K562 (cell line): ENCODE results near the gene LAMB1. TPM values are rescaled to one million over a fixed set of nuclear protein-coding genes. Genes with fewer than 3 reads are reported as not detected.

Experiments used
- BCOR ChIP-seq: fragments of 450-650 bp; IDR thresholded peaks from 2 replicates; pipeline ENCODE4 v1.6.1; 2016
- CEBPB ChIP-seq: fragments of 450-650 bp; IDR thresholded peaks from 2 replicates; pipeline ENCODE4 v1.6.1; 2016; ENCODE audit warnings: missing genetic modification characterization, missing compliant biosample characterization
- EP300 ChIP-seq: IDR thresholded peaks from 2 replicates; pipeline ENCODE4 v1.6.1; 2012; ENCODE audit warnings: low read length, improper control_type of control experiment
- ETV6 ChIP-seq, 3 experiments: fragments of 150-350 bp in 1 of 3; sonication (generic) in 1 of 3; formaldehyde crosslinking in 1 of 3; IDR thresholded peaks; 2 replicates each; pipeline versions ENCODE4 v1.6.1 to v1.8.0; 2014 to 2022; ENCODE audit warnings: borderline replicate concordance in 2 of 3, low read depth in 2 of 3, antibody characterized with exemption in 1 of 3, low read length in 1 of 3, mild to moderate bottlenecking in 1 of 3, missing genetic modification reagents in 1 of 3
- FOXJ2 ChIP-seq: fragments of 200-800 bp; sonication (Bioruptor generic); IDR thresholded peaks from 2 replicates; pipeline ENCODE4 v1.6.1; 2016; ENCODE audit warnings: missing genetic modification characterization, missing compliant biosample characterization
- GMEB1 ChIP-seq: fragments of 250-450 bp; sonication (Bioruptor Pico); IDR thresholded peaks from 2 replicates; pipeline ENCODE4 v1.4.0; 2020; ENCODE audit warnings: mild to moderate bottlenecking
- HDAC1 ChIP-seq, 2 experiments: fragments of 450-650 bp; IDR thresholded peaks; 2 replicates each; pipeline ENCODE4 v1.6.1; 2016 to 2017; ENCODE audit warnings: inconsistent platforms in 1 of 2, mild to moderate bottlenecking in 1 of 2, moderate library complexity in 1 of 2
- KAT8 ChIP-seq: fragments of 450-650 bp; IDR thresholded peaks from 2 replicates; pipeline ENCODE4 v1.6.1; 2016; ENCODE audit warnings: low read depth, mild to moderate bottlenecking
- MTA1 ChIP-seq: fragments of 450-650 bp; IDR thresholded peaks from 2 replicates; pipeline ENCODE4 v1.6.1; 2017; ENCODE audit warnings: borderline replicate concordance
- RAD21 ChIP-seq, 2 experiments: fragments of 250-450 bp in 1 of 2; fragments of 450-650 bp in 1 of 2; sonication (Bioruptor Pico) in 1 of 2; formaldehyde crosslinking in 1 of 2; IDR thresholded peaks in 1 of 2; conservative IDR thresholded peaks in 1 of 2; 2 replicates each; pipeline versions ENCODE4 v1.4.0 to v1.8.0; 2020 to 2022; ENCODE audit warnings: mild to moderate bottlenecking in 2 of 2, moderate library complexity in 1 of 2
- RBM14 ChIP-seq: fragments of 200-400 bp; formaldehyde crosslinking; IDR thresholded peaks from 2 replicates; pipeline ENCODE4 v1.6.1; 2018; ENCODE audit warnings: low read depth, mild to moderate bottlenecking, low read length, moderate library complexity, borderline replicate concordance; ENCODE audit not compliant: insufficient read depth
- RCOR1 ChIP-seq, 2 experiments: IDR thresholded peaks; 2 replicates each; pipeline ENCODE4 v1.6.1; 2012; ENCODE audit warnings: low read depth in 2 of 2, low read length in 2 of 2, borderline replicate concordance in 1 of 2, improper control_type of control experiment in 1 of 2
- SIN3A ChIP-seq, 2 experiments: fragments of 150-350 bp in 1 of 2; IDR thresholded peaks; 2 replicates each; pipeline ENCODE4 v1.6.1; 2011 to 2016; ENCODE audit warnings: borderline replicate concordance in 2 of 2, low read depth in 2 of 2, low read length in 2 of 2, mild to moderate bottlenecking in 2 of 2, moderate library complexity in 2 of 2; ENCODE audit not compliant: control insufficient read depth in 1 of 2
- TAL1 ChIP-seq: fragments of 450-650 bp; IDR thresholded peaks from 2 replicates; pipeline ENCODE4 v1.6.1; 2016; ENCODE audit warnings: mild to moderate bottlenecking
- TCF15 ChIP-seq: fragments of 250-450 bp; sonication (Bioruptor Pico); IDR thresholded peaks from 2 replicates; pipeline ENCODE4 v1.8.0; 2022; ENCODE audit warnings: moderate library complexity, mild to moderate bottlenecking, inconsistent platforms
- TEAD4 ChIP-seq, 2 experiments: sonication (generic) in 1 of 2; formaldehyde crosslinking in 1 of 2; IDR thresholded peaks; 2 replicates each; pipeline versions ENCODE4 v1.6.1 to v1.8.0; 2012 to 2022; ENCODE audit warnings: borderline replicate concordance in 1 of 2, inconsistent platforms in 1 of 2, low read length in 1 of 2, mild to moderate bottlenecking in 1 of 2, missing genetic modification reagents in 1 of 2
- TRIM24 ChIP-seq, 2 experiments: fragments of 450-650 bp; IDR thresholded peaks; 2 replicates each; pipeline ENCODE4 v1.6.1; 2016
- ZBED1 ChIP-seq: IDR thresholded peaks from 2 replicates; pipeline ENCODE4 v1.6.1; 2014
- ZNF384 ChIP-seq: IDR thresholded peaks from 2 replicates; pipeline ENCODE4 v1.6.1; 2012; ENCODE audit warnings: low read depth, low read length, improper control_type of control experiment
- ZNF584 ChIP-seq: fragments of 200-800 bp; sonication (Bioruptor generic); IDR thresholded peaks from 2 replicates; pipeline ENCODE4 v1.6.1; 2016; ENCODE audit warnings: low read depth, mild to moderate bottlenecking, missing genetic modification characterization, missing compliant biosample characterization
- ZNF766 ChIP-seq: fragments of 200-800 bp; sonication (Bioruptor generic); conservative IDR thresholded peaks from 2 replicates; pipeline ENCODE4 v1.6.1; 2016; ENCODE audit warnings: missing genetic modification characterization, missing compliant biosample characterization
- ZSCAN29 ChIP-seq: fragments of 450-650 bp; IDR thresholded peaks from 2 replicates; pipeline ENCODE4 v1.6.1; 2017
- polyA plus RNA-seq, 8 experiments: library from polyadenylated mRNA; depleted of rRNA in 4 of 8; stranded (reverse) in 5 of 8; unstranded in 3 of 8; fragments of >200 nt; fragmentation: Nextera tagmentation in 2 of 8; fragmentation: Illumina TruSeq in 1 of 8; extraction: Ambion mirVana in 2 of 8; extraction: Trizol in 1 of 8; gene quantifications; 2 replicates each; pipeline versions ENCODE4 v1.2.1 to v1.2.3, GENCODE V29; 2011 to 2014; ENCODE audit warnings: inconsistent platforms in 1 of 8, missing spikeins in 1 of 8
- total RNA-seq, 7 experiments: library from RNA; depleted of rRNA in 6 of 7; stranded (reverse); fragments of >200 nt in 6 of 7; fragmentation: Illumina TruSeq in 2 of 7; extraction: Trizol in 2 of 7; gene quantifications; 2 replicates each; pipeline versions ENCODE4 v1.2.1 to v1.2.3, GENCODE V29; 2011 to 2021; ENCODE audit warnings: low replicate concordance in 1 of 7
- TF ChIP-seq, protein P1 (sequence below): sonication (generic); formaldehyde crosslinking; IDR thresholded peaks from 2 replicates; pipeline ENCODE4 v1.8.1; 2023; ENCODE audit warnings: mild to moderate bottlenecking, missing genetic modification reagents
- TF ChIP-seq, protein P2 (sequence below): sonication (generic); formaldehyde crosslinking; IDR thresholded peaks from 2 replicates; pipeline ENCODE4 v1.8.1; 2023; ENCODE audit warnings: mild to moderate bottlenecking, missing genetic modification reagents, moderate library complexity

Gene LAMB1
- total and polyA plus RNA-seq, 9 of the 15 experiments (the other 6 are each of a cell fraction or from before 2014, with no cell fraction given) = 6.0 to 17.7 (median 12.3) TPM

GRCh38 chr7:107972075-107972482, 30.9 kb downstream of the LAMB1 start (continued):
- TF ChIP-seq GMEB1 (CRISPR knock-in tag) (no peak), EP300 (peak; percentile 36; the same call in 1 of the 2 replicates), ETV6 (IDR thresholded peaks at IDR 0.05; ENCODE audit: borderline replicate concordance in 1 of 2, low read depth in 2 of 2, low read length in 1 of 2) (no peak), ETV6 (CRISPR knock-in tag; IDR thresholded peaks at IDR 0.05; ENCODE audit: borderline replicate concordance) (no peak), FOXJ2 (tag) (no peak), TCF15 (CRISPR knock-in tag) (no peak), ZSCAN29 (no peak), RBM14 (no peak), BCOR (no peak), TAL1 (peak; percentile 73), CEBPB (tag) (peak; percentile 54), RCOR1 (IDR thresholded peaks at IDR 0.05; ENCODE audit: borderline replicate concordance in 1 of 2, low read depth in 2 of 2, low read length in 2 of 2) (peak in 1 of 2 experiments; percentile 67; a peak in 2 of 4 replicates), TRIM24 (IDR thresholded peaks at IDR 0.05) (peak; percentile 51 to 55; a peak in 2 of 4 replicates), TEAD4 (IDR thresholded peaks at IDR 0.05; ENCODE audit: low read length) (peak; percentile 89), TEAD4 (CRISPR knock-in tag; IDR thresholded peaks at IDR 0.05; ENCODE audit: borderline replicate concordance) (no peak), RAD21 (CRISPR knock-in tag; conservative IDR thresholded peaks at IDR 0.05 in 1 of 2, IDR thresholded peaks at IDR 0.05 in 1 of 2) (no peak), MTA1 (no peak), SIN3A (IDR thresholded peaks at IDR 0.05; ENCODE audit: borderline replicate concordance in 2 of 2, control insufficient read depth in 1 of 2, low read depth in 2 of 2, low read length in 2 of 2) (no peak), KAT8 (no peak), ZNF584 (CRISPR knock-in tag) (no peak), ZNF384 (no peak), ZBED1 (no peak), ZNF766 (CRISPR knock-in tag) (peak; percentile 59; the same call in 1 of the 2 replicates), HDAC1 (IDR thresholded peaks at IDR 0.05) (0 out of 4 replicates have a peak, but pooled peaks of 1 of the 2 experiments have one; percentile 25)
- TF ChIP-seq, protein P1, sequence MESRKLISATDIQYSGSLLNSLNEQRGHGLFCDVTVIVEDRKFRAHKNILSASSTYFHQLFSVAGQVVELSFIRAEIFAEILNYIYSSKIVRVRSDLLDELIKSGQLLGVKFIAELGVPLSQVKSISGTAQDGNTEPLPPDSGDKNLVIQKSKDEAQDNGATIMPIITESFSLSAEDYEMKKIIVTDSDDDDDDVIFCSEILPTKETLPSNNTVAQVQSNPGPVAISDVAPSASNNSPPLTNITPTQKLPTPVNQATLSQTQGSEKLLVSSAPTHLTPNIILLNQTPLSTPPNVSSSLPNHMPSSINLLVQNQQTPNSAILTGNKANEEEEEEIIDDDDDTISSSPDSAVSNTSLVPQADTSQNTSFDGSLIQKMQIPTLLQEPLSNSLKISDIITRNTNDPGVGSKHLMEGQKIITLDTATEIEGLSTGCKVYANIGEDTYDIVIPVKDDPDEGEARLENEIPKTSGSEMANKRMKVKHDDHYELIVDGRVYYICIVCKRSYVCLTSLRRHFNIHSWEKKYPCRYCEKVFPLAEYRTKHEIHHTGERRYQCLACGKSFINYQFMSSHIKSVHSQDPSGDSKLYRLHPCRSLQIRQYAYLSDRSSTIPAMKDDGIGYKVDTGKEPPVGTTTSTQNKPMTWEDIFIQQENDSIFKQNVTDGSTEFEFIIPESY = no peak
- TF ChIP-seq, protein P2, sequence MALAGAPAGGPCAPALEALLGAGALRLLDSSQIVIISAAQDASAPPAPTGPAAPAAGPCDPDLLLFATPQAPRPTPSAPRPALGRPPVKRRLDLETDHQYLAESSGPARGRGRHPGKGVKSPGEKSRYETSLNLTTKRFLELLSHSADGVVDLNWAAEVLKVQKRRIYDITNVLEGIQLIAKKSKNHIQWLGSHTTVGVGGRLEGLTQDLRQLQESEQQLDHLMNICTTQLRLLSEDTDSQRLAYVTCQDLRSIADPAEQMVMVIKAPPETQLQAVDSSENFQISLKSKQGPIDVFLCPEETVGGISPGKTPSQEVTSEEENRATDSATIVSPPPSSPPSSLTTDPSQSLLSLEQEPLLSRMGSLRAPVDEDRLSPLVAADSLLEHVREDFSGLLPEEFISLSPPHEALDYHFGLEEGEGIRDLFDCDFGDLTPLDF (CRISPR knock-in tag) = no peak
